Middle frontal gyrus (tissue), 1 donor: ENCODE results near the gene SGIP1.

ENCODE experiments used
- DNase-seq: peaks from one replicate; pipeline ENCODE4 v3.0.0-alpha.2; 2015; ENCODE audit warnings: low spot score; ENCODE audit errors: extremely low spot score

The SGIP1 gene

DNA sequence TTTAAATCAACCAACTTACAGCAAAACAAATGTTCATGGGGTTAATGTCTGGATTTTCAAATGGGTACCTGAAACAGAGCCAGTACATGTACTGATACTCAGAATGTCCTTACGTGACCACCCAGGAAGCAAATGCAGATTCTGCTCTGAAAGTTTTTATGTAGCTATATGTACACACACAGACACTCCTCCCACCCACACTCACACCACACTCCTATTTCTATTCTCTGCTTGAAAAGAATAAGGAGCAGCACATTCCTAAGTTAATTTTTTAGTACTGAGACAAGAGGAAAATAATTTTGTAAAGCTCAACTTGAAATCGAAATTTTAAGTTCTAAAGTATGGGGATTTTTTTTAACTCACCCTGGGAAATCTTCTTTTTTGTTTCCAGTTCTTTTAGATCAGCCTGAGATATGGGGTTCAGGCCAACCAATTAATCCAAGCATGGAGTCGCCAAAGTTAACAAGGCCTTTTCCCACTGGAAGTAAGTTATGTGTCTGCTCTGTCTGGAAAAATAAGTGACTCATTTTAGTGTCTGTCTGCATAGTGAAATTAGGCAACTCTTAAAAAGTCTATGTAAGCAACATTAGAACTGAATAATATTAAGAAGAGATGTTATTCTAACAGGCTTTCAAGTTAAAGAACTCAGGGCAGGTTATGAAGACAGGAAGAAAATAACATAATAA lies 142.8 kb downstream of the SGIP1 start:
- no peak for DNase-seq

DNA sequence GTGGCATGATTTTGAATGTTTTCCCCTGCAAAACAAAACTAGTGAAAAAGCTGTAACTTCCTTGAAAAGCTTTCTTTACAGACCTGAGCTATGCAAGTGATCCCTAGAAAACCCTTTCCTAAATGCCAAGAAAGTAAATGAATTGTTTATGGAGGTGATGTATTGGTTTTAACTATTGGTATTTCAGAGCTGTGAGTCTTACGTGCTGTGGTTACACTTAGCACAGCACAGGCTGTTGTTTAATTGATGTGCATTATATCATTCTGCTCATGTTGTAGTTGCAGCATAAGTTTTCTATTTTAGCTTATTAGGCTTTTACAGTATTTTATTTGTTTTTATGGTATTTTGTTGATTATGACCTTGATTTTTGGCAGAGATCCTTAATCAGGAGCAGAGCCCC lies 144.2 kb downstream of the SGIP1 start:
- no peak for DNase-seq

DNA sequence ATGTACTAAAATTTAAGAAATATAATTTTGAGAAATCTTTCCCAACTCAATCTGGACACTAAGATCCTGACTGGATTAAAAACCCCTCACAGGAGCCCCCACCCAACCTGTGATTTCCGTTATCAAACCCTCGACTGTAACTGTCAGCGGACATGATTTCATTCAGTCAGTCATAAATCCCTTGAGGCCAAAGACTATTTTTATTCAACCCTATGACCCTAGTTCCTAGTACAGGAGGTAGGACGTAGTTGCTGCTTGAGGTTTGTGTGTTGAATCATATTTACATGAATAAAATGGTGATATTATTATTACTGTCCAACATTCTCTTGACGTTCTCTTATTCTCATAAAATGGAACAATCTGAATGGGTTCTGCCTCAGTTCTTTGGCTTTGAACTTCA lies 145.2 kb downstream of the SGIP1 start:
- DNase-seq = no peak

DNA sequence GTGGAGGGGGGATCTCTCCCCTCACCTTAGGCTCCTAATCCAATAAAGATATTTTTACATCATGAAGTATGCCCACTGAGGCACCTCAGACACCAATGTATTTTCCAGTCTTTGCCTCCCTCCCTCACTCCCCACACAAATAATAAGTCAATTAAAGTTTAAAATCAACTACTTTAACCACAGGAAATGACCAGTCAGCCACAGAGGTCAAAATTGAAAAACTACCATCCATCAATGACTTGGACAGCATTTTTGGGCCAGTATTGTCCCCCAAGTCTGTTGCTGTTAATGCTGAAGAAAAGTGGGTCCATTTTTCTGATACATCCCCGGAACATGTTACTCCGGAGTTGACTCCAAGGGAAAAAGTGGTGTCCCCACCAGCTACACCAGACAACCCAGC lies 147.7 kb downstream of the SGIP1 start:
- DNase-seq = no peak

DNA sequence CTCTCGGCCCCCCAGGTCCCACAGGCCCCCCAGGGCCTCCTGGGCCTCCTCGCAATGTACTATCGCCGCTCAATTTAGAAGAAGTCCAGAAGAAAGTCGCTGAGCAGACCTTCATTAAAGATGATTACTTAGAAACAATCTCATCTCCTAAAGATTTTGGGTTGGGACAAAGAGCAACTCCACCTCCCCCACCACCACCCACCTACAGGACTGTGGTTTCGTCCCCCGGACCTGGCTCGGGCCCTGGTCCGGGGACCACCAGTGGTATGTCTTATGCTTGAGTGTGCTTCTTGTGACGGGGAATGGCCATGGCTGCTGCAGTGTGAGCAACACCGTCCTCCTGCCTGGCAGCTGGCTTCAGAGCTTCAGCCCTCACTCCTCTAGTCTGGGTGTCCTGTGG lies 148.2 kb downstream of the SGIP1 start:
- no peak for DNase-seq

DNA sequence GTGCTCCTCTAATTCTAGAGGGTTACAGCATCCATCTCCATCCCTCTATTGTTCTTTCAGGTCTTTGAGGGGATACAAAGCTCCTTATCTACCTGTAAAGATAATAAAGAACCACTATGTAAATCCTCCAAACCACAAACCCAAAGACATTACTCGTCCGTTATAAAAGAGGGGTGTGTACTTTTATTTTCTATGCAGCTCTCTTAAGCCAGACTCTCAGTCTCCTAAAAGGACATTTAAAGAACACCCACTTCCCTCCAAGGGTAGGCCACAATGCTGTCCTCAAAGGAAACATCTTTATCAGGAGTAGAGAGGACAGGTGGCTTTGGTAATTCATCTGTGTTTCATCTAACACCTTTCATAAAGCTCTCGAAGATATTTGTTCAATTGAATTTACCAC lies 150.4 kb downstream of the SGIP1 start:
- DNase-seq = no peak

DNA sequence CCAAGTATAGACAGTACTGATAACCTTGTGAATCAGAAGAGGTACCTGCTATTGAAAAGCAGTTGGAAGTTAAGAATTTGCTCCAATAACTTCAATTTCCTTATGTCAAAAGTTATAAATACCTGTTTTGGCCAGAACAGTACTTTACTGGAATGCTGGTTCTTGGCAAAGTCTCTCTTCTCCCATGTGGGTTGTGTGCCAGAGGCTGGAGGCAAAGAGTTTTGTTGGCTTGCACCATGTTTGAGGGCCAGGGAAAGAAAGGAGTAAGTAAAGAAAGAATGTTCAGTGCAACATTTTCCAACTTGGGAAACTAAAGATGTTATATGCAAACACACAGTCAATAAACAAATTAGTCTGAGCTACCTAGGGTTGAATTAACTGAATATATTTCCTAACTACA lies 151.3 kb downstream of the SGIP1 start:
- no peak for DNase-seq

DNA sequence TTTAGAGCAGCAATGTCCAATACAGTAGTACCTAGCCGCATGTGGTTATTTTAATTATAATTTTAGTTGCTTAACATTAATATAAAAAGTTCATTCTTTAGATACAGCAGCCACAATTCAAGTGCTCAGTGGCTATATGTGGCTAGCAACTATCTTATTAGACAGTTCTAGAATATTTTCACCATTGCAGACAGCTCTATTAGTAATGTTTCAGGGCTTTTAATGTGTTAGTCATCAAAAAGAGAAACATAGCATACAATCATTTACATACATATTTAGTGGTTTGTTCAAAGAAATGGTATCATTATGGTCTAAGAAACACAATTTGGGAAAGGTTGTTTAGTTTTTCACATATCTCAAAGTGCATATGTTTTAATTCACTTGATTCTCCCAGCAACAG lies 151.7 kb downstream of the SGIP1 start:
- DNase-seq = no peak

DNA sequence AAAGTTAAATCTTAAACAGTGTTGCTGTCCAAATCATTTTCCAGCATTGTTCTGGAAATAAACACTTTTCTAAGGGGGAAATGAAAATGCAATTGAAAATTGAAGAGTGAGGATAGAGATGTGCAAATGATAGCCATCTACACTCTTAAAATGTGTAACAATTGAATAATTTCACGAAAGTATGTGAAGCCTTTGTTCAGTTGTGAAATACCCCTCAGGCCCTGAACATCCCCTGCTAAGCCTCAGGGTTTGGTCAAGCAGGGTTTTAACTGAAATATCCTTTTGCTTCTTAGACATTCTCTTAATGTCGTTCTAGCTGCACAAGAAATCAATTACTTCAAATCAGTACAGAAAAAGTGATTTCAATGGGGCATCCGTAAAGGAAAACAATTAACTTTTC lies 152.5 kb downstream of the SGIP1 start:
- DNase-seq = no peak

DNA sequence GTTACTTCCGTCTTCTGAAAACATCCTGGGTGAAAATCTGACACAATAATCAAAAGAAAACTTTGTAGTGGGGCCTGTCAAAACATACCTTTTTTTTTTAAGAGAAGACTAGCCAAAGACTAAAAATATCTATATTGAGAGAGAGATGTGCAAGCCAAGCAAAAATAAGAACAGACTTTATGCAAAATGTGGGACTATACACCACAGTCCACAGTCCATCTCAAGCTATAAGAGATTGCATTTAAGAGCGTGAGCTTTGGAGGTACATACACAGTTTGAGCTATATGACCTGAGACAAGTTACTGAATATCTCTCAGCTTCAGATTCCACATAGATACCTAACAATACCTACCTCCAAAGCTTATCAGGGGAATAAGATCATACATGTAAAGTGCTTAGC lies 153.4 kb downstream of the SGIP1 start:
- no peak for DNase-seq

DNA sequence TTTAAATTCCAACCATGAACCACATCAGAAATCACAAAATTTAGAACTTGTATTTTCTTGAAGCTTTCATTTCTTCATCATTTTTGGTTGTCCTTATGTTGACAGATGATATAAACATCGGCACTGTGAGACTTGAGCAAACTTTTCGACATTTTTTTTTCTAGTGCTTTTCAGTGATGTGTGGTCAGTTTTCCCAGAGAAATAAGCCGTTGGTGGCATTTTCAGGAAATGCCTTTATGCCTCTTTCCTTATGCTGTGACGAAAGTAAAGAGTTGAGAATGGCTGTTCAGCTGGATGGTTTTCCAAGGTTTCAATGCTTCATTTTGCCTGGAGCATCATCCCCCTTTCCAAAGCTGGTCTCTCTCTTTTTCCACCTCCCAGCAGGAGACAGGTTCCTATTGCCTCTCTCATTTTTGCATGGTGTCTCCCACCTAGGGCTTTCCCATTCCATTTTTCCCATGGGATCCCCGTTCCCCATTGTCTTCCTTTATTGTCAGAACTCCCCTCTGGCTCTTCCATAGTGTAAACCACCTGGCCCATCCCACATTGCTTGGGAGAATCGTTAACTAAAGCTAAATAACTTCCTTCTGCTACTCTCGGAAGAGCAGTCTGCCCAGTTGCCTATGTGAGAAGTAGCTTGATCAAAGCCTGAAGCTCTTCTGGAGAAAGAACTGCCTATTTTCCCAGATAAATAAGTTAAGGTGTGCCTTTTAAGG lies 156.9 kb downstream of the SGIP1 start:
- DNase-seq = no peak

DNA sequence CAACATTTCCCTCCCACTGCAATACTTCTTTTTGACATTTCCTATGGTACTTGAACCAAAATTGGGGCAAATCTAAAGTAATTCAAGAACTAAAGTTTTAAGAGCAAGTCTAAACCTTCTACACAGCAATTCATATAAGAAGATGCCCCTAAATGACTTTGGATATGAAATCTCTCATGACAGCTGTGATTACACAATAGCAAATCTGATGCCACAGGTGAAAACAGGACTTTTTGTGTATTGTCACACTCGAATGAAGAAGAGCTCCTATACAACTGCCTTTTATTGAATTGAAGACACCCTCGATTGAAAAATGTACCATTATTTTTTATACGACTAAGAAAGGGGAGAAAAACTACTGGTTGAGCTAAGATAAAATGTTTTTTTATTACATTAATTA lies 158.7 kb downstream of the SGIP1 start:
- DNase-seq = no peak

DNA sequence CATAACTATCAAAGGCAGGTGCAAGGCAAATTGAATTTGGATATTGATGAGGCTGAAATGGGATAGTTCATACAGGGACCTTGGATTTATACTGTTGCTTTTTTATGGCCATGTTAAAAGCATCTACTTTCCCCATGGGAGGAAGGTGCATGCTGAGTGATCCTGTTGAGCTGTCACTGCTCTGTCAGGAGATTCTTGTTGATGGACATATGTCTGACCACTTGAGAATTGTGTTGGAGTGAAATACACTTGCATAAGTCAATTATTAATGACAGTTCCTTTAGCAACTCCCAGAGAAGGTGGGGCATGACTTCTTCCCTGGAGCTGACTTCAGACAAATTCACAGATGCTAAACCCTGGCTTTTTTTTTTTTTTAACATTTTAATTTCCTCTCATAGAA lies 159.9 kb downstream of the SGIP1 start:
- no peak for DNase-seq

DNA sequence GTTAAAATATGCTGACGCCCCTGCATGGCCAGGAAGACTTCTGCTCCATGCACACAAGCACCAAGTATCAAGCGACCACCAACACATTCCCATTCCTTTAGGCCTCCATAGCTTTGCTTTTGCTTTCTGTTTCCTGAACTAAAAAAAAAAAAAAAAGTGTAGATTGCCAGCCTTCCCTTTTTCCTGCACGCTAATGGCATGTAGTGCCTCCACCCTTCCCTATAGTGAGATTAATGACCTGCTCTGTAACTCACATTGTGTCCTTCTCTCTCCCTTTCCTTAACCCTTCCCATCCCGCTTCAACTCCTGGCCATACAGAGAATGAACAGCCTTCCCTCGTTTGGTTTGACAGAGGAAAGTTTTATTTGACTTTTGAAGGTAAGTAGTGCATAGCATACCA lies 161.2 kb downstream of the SGIP1 start:
- DNase-seq = no peak

DNA sequence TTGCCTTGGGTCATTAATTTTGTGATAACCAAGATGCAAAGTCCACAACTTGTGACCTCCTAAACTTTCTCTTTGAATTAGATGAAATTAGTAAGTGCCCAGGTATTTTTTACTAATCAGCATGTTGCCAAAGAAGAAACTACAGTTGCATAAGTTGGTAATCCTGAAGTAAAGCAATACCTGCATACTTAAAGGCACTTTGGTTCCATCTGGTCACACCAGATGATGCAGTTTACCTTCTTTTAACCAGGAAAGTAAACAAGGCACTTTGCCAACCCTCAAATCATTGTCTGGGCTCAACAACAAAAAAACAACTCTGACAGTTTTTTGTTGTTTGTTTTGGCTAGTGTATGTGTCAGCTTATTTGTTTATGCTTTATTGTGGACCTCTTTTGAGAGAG lies 162.8 kb downstream of the SGIP1 start:
- no peak for DNase-seq

DNA sequence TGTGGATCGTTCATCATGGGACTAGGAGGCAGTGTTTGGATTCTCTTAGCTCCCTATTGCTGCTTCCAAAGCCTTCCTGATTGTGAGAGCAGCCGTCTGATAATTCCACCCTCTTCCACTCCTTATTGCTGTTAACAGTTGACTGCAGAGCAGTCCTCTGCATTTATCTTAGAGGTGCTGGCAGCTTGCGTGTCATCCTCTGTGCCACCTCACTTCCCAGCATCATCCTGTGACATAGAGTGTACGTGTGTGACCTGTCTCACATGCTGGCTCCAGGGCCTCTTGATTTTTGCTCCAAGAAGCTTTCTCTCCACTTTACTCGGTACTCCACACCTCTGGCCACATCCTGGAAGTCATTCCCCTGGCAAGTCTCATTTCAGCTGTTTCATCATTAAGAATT lies 165.3 kb downstream of the SGIP1 start:
- DNase-seq = no peak

DNA sequence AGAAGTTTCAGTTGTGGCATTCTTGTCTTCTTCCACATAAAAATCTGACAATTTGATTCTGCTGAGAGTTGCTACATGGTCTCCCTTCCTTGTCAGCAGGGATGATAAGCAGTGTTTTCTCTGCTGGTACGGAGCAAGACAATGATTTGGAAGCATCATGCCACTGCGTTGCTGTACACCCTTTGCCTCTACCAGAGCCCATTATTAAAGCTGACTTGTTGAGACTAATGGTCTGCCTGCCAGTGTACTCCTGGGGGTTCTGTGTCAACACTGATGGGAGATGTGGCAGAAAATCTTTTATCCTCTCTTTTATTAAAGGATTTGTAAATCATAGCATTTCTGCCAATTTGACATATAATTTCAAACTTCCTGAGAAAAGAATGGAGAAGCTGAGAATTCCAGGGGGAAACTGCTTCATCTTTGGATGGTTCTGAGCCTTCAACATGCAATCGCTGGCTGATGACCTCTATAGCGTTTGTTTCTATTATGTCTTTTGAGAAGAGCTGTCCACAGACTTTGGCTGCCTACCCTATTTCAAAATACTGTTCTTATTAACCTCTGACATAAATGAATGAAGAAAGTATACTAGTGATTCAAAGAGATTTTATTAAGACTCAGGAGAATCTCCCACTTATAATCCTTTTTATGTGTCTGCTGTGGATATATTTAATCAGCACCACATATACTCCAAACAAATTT lies 170.4 kb downstream of the SGIP1 start:
- DNase-seq = no peak

DNA sequence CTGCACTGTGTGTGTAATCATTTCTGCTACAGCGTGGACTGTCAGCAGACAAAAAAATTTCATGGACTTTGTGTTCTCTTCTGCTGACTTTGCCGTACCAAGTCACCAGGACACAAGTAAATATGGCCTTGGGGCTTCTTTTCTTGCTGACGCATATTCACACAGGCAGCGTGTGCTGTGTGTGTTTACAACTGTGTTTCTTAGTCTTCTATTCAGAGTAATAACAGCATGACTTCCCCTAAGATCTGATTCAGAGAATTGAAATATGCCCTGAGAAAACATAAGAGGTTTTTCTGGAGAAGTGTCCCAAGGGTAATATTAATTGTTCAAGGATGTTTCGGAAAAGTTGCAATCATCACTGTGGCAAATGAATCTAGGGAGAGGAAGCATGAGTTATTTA lies 171.2 kb downstream of the SGIP1 start:
- DNase-seq = no peak

DNA sequence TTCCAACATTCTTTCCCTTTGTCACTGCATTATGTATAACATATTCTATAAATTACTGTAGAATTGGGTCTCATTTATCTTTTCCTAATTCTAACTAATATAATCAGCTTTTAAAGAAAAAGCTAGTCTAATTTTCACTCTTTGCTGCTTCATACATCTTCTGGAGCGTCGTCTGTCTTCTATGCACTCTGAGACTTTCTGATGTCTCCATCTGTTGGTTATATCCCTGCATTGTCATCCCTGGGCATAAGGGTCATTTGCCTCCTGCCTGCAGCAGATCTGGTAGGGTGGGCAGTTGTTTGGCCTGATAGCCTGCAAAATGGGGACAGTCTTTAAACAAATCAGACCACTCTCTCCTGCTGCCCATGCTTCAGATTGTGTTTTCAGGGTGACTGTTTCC lies 177.5 kb downstream of the SGIP1 start:
- no peak for DNase-seq

DNA sequence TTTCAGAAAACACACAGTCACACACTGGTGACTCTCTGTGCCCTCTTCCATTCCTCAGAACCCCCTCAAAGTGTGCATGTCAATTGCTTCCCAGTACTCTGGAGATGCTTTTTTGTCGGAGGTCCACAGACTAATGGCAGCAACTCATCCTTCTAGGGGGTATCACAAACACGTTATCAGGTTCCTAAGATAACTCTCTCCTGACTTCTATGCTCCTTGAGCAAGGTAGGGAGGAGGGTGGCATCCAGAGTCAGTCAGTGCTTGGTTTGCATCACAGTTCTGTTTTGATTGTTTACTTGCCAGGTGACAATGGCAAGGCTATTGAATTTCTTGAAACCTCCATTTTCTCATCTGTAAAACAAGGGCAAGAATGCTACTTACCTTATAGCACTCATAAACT lies 178.9 kb downstream of the SGIP1 start:
- DNase-seq = no peak

DNA sequence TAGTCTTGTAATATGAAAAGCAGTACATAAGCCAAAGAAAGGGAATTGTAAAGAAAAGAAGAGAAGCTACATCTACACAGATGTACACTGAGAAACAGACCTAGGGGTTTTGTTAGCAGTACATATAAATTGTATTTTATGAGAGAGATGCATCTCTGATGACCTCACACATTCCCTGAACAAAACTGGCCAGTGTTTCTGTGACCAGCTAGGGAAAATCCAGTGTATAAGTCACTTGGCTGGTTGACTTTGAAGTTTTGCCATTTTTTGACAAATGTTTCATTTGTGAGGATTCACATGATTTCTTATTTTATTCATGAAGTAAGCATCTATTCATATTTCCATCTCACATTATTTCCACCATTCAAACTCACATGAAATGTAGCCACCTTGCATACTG lies 190.0 kb downstream of the SGIP1 start:
- no peak for DNase-seq

DNA sequence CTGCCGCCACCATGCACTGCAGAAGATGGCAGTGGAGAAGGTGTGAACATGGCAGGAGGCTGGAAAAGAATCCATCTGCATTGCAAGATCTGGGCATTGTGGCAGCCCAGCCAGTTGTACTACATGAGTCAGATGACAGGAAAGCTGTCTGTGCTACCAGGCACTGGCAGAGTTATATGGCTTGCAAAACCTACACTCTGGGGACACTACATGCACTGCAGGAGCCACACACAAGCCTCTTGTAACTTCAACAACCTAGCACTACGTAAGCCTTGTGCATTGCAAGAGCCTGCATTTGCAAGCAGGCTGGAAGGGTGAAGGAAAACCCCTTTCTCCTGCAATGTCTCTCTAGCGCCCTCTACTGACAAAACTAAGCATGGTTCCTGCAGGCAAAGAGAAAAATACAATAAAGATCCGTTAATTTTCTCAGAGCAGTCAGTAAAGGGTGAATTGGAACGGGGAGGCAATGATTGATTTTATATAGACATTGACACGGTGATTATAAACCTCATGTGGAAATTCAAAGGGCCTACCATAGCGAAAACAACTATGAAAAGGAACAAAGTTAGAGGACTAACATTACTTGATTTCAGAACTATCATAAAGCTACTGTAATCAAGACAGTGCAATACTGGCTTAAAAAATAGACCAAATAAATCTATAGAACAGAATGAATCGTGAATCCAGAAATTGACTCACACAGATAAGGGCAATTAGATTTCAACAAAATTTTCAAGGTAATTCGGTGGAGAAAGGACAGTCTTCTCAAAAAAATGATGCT lies 192.1 kb downstream of the SGIP1 start:
- no peak for DNase-seq
